D721Med (cell line): ENCODE measurements around the gene SMIM1.
"Not testable (repeated sequence)": the region's sequence is repeated elsewhere in the genome, so short reads cannot be mapped to it uniquely, and the experiment has no call there.

Source experiments
- DNase-seq: peaks from one replicate; pipeline ENCODE4 v3.0.0; 2011; ENCODE audit warnings: low spot score; ENCODE audit not compliant: insufficient read length
- FAIRE-seq: peaks from 2 replicates; lab custom pipeline; 2011; peaks lifted over from hg19 to GRCh38; lab: Jason Lieb, UNC
- TF ChIP-seq, protein P1 (sequence below): IDR thresholded peaks from 2 replicates; pipeline ENCODE4 v1.5.1; 2012; ENCODE audit warnings: mild to moderate bottlenecking, control low read depth; ENCODE audit not compliant: insufficient read depth; ENCODE audit errors: missing control alignments

Gene SMIM1

DNA sequence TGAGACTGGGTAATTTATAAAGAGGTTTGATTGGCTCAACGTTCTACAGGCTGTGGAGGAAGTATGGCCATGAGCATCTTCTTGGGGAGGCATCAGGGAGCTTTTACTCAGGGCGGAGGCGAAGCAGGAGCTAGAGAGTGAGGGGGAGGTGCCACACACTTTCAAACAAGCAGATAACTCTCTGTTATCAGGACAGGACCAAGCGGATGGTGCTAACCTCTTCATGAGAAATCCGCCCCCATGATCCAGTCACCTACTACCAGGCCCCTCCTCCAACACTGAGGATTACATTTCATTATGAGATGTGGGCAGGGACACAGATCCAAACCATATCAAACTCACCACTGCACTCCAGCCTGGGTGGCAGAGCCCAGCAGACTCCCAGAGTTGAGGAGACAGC, 35.2 kb downstream of the SMIM1 start:
- DNase-seq, result no peak
- TF ChIP-seq, protein P1, sequence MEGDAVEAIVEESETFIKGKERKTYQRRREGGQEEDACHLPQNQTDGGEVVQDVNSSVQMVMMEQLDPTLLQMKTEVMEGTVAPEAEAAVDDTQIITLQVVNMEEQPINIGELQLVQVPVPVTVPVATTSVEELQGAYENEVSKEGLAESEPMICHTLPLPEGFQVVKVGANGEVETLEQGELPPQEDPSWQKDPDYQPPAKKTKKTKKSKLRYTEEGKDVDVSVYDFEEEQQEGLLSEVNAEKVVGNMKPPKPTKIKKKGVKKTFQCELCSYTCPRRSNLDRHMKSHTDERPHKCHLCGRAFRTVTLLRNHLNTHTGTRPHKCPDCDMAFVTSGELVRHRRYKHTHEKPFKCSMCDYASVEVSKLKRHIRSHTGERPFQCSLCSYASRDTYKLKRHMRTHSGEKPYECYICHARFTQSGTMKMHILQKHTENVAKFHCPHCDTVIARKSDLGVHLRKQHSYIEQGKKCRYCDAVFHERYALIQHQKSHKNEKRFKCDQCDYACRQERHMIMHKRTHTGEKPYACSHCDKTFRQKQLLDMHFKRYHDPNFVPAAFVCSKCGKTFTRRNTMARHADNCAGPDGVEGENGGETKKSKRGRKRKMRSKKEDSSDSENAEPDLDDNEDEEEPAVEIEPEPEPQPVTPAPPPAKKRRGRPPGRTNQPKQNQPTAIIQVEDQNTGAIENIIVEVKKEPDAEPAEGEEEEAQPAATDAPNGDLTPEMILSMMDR, result no peak
- FAIRE-seq, result no peak

DNA sequence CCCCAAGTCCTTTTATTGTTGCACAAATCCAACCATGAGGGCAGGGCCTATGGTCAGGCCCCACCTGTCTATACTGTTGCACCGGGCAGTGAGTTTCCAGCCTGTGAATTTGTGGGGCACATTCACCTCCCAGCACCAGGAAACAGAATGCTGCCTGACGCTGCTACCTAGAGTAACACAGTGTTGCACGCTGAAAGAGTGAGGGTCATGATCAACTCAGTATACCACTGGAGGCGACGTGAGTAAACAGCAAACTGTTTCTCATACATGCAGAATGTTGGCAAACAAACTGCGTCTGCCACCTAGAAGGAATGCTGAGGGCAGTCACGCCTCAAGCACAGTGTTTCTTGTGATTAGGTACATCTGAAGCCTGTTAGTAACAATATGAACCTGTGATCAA, 37.1 kb downstream of the SMIM1 start:
- no peak for DNase-seq
- TF ChIP-seq, protein P1, result no peak
- no peak for FAIRE-seq

DNA sequence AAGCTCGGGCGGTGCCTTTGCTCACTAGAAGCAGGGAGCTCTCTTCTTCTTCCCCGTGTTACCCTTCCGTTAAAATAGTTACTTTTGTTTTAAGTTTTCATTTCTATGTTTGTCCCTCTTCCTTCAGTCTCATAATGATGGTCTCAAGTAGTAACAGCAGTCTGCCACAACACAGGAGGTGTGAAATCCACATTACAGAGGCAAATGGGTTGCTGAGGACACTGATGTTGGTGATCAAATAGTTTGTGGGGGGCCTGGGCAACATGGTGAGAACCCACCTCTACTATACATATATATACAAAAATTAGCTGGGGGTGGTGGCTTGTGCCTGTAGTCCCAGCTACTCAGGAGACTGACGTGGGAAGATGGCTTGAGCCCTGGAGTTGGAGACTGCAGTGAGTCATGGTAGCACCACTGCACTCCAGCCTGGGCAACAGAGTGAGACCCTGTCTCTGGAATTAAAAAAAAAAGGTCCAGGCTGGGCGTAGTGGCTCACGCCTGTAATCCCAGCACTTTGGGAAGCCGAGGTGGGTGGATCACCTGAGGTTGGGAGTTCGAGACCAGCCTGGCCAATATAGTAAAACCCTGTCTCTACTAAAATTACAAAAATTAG, 37.7 kb downstream of the SMIM1 start:
- FAIRE-seq, DNase-seq: not testable (repeated sequence)

DNA sequence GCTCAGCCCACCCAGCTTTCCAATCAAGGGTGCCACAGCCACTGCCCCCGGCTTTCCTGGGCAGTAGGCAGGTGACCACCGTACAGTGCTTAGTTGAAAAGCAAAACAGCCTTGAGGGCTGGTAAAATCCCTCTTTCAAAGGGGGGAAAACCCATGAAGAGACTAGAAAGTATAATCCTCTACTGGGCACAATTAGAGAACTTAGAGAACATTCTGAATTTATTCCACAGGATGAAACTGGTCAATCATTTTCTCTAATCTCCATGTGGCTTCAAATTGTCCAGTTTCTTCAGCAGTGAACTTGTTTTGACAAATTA, 39.0 kb downstream of the SMIM1 start:
- DNase-seq (no peak), FAIRE-seq (no peak)
- TF ChIP-seq, protein P1, result no peak

DNA sequence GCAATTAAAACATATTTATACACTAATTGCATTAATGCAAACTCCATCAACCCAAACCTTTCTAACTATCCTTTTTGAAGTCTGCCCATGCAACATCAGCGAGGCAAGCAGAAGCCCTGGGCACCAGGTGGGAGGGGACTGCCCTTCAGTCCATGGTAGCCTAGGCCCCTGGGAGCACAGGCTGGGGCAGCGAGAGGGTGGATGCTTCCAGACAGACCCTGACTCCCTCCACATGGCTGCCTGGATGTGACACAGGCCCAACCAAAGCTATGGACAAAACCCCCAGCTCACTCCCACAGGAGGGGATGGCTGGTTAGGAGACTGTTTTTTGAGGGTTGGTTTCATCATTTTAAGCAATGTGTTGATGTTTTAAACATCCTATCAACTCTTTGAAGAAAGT, 41.5 kb downstream of the SMIM1 start:
- TF ChIP-seq, protein P1, result no peak
- no peak for FAIRE-seq
- DNase-seq, result no peak

DNA sequence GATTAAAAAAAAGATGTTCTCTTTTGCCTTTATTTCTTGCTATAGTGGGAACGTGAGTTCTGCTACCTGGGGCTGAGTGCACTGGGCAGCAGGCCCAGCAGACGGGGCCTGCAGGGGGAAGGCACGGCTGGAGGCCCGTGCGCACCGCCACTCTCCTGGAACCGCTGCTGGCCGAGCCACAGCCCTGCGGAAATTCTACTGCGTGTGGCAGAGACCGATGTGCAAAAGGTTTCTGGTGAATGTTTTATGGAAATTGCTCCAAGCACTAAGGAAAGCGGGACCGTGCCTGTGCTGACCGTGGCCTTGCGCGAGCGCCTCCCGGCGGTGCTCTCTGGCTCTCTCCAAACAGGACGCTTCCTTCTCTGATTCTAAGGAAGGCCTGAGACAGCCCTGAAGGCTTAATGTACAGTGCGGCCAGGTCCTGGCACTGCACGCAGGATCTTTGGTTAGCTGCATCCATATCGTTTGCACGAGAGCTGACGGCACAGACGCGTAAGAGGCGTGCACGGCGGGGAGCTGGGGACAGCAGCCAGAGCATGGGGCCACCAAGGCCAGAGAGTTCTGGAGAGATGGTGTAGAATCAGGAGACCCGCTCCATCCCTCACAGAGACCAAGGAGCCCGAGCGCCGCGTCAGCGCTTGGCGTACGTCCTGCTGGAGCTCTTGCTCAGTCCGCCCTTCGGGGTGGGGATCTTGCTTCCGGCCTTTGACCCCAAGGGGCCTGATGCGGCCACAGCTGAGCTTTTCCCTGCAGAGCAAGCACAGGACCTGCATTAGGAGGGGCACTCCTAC, 42.4 kb downstream of the SMIM1 start:
- TF ChIP-seq, protein P1, result no peak
- DNase-seq (no peak), FAIRE-seq (no peak)

DNA sequence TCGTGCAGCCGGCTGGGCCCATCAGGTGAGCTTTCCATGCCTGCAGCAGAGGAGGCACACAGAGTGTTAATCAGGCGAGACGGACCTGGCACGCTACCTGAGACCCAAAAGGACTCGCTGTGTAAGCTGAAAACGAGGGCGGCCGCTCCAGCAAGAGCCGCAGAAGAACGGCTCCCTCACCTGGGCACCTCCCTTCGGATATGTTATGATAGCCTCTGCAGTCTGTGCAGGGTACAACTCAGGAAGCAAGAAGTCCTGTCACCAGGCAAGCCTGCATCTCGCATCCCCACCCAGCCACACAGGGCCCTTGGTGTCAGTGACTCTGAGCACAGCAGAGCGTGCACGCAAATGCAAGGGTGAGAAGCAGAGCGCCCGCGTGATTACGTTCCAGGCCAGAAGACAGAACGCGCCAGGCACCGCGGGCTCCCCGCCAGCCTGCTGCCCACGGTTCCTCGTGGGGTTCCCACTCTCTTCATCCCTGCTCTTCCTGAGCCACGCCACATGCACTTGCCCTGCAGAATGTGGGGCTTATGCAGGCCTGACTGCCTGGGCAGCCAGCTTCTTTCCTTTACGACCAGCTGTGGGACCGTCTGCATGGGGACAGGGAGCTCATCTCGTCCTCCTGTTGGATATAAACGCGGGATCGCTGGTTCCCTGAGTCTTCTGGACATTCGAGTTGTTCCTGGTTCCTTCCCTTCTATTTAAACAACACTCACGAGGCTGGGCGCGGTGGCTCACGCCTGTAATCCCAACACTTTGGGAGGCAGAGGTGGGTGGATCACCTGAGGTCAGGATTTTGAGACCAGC, 44.0 kb downstream of the SMIM1 start:
- TF ChIP-seq, protein P1, result no peak
- no peak for FAIRE-seq

More for the DNA sequence above, 44.0 kb downstream of the SMIM1 start:
- DNase-seq, result no peak
